Cardiac fibroblast (primary cell): ENCODE results near the gene THSD4.

Experiments used
- DNase-seq, 2 donors: peaks; one replicate each; pipeline versions ENCODE4 v3.0.0 to v3.0.0-alpha.2; 2010; ENCODE audit warnings: low read depth in 2 of 2
- H3K4me3 ChIP-seq, 2 donors: replicated peaks in 1 of 2; 1 replicate in 1 of 2; 2 replicates in 1 of 2; pipeline ENCODE4 v1.5.1; 2011; ENCODE audit warnings: low read depth in 2 of 2, low read length in 2 of 2, mild to moderate bottlenecking in 2 of 2, moderate library complexity in 1 of 2
- CTCF ChIP-seq: IDR thresholded peaks from one replicate; pipeline ENCODE4 v1.5.1; 2011; ENCODE audit warnings: low read depth, mild to moderate bottlenecking, low read length, inconsistent platforms

The THSD4 gene

GRCh38 chr15:71334873-71335272 is 219.6 kb downstream of the THSD4 start:
- no peak for TF ChIP-seq CTCF
- DNase-seq: no peak
- H3K4me3 ChIP-seq: no peak overlapping the region

GRCh38 chr15:71335591-71335990 is 220.3 kb downstream of the THSD4 start:
- no peak for TF ChIP-seq CTCF
- no peak overlapping the region for H3K4me3 ChIP-seq
- DNase-seq: no peak

GRCh38 chr15:71336671-71337070 is 221.4 kb downstream of the THSD4 start:
- H3K4me3 ChIP-seq: no peak overlapping the region
- DNase-seq: no peak
- no peak for TF ChIP-seq CTCF

GRCh38 chr15:71337197-71337845 is 222.1 kb downstream of the THSD4 start:
- no peak overlapping the region for H3K4me3 ChIP-seq
- no peak for DNase-seq
- TF ChIP-seq CTCF: no peak

- no peak overlapping the region for H3K4me3 ChIP-seq
- DNase-seq: no peak
- no peak for TF ChIP-seq CTCF
Observed at GRCh38 chr15:71338265-71338664, 223.0 kb downstream of the THSD4 start.

GRCh38 chr15:71338827-71339542 is 223.7 kb downstream of the THSD4 start:
- H3K4me3 ChIP-seq: no peak overlapping the region
- no peak for TF ChIP-seq CTCF

More at GRCh38 chr15:71338827-71339542, 223.7 kb downstream of the THSD4 start:
- no peak for DNase-seq
